Hematopoietic multipotent progenitor cell (in vitro differentiated cells): ENCODE measurements around the gene CAMSAP2. TPM values are rescaled to one million over a fixed set of nuclear protein-coding genes. Genes with fewer than 3 reads are reported as not detected.
A peak's percentile ranks its signal among the peaks of the same experiment; 100 is the strongest.

Experiments used
- DNase-seq, 3 donors: peaks; one replicate each; pipeline ENCODE4 v3.0.0-alpha.2; 2011 to 2015; ENCODE audit warnings: low read depth in 2 of 3, low spot score in 2 of 3
- total RNA-seq: library from RNA; depleted of rRNA; stranded (reverse); fragments of >200 nt; gene quantifications from one replicate; pipeline ENCODE4 v1.2.3, GENCODE V29; 2012

The CAMSAP2 gene
- total RNA-seq, 1 donor, result under 0.01 TPM

- no peak for DNase-seq
Measured at GRCh38 chr1:200838676-200839445, 100.2 kb downstream of the CAMSAP2 start.

GRCh38 chr1:200845360-200845759 lies 106.7 kb downstream of the CAMSAP2 start:
- DNase-seq, result no peak

GRCh38 chr1:200846398-200846797 lies 107.7 kb downstream of the CAMSAP2 start:
- DNase-seq, result no peak

GRCh38 chr1:200849430-200849829 lies 110.7 kb downstream of the CAMSAP2 start:
- no peak for DNase-seq

- DNase-seq, result no peak
Measured at GRCh38 chr1:200850554-200850953, 111.9 kb downstream of the CAMSAP2 start.

- DNase-seq, result no peak
Measured at GRCh38 chr1:200856716-200857357, 118.1 kb downstream of the CAMSAP2 start.

GRCh38 chr1:200857804-200858203 lies 119.1 kb downstream of the CAMSAP2 start:
- no peak for DNase-seq

GRCh38 chr1:200861937-200862647 lies 123.4 kb downstream of the CAMSAP2 start:
- DNase-seq, result no peak

GRCh38 chr1:200862713-200863415 lies 124.2 kb downstream of the CAMSAP2 start:
- no peak for DNase-seq

GRCh38 chr1:200866116-200866515 lies 127.4 kb downstream of the CAMSAP2 start:
- no peak for DNase-seq

- no peak for DNase-seq
Measured at GRCh38 chr1:200866521-200866920, 127.8 kb downstream of the CAMSAP2 start.

GRCh38 chr1:200867018-200867811 lies 128.5 kb downstream of the CAMSAP2 start:
- no peak for DNase-seq

- no peak for DNase-seq
Measured at GRCh38 chr1:200869376-200869752, 130.7 kb downstream of the CAMSAP2 start.

GRCh38 chr1:200869753-200870391 lies 131.2 kb downstream of the CAMSAP2 start:
- no peak for DNase-seq

GRCh38 chr1:200872446-200873115 lies 133.9 kb downstream of the CAMSAP2 start, which contains the start of gene GPR25:
Gene GPR25, plus strand, starts transcription at chr1:200872981. Its CDS starts 57 bp downstream, at chr1:200873038.
- no peak for DNase-seq

- DNase-seq, result no peak
Measured at GRCh38 chr1:200873116-200873670, 134.5 kb downstream of the CAMSAP2 start.

- peak in 1 of 3 donors; percentile 22 for DNase-seq
Measured at GRCh38 chr1:200873671-200874397, 135.1 kb downstream of the CAMSAP2 start.

GRCh38 chr1:200874694-200875093 lies 136.0 kb downstream of the CAMSAP2 start:
- no peak for DNase-seq
